Parathyroid adenoma (tissue), 2 donors: ENCODE measurements around the gene GPX2.

Experiments used
- H2AFZ ChIP-seq: fragments of 300-600 bp; sonication (generic); one replicate; pipeline ENCODE4 v1.7.0; 2017; ENCODE audit warnings: antibody characterized with exemption, mild to moderate bottlenecking
- H3K27ac ChIP-seq: fragments of 300-600 bp; sonication (generic); one replicate; pipeline ENCODE4 v1.7.0; 2017
- H3K27me3 ChIP-seq: fragments of 300-600 bp; sonication (generic); one replicate; pipeline ENCODE4 v1.7.0; 2017; ENCODE audit warnings: low read length; ENCODE audit not compliant: control insufficient read depth, insufficient read depth
- H3K36me3 ChIP-seq: fragments of 300-600 bp; sonication (generic); one replicate; pipeline ENCODE4 v1.7.0; 2017; ENCODE audit warnings: low read length; ENCODE audit not compliant: control insufficient read depth, insufficient read depth
- H3K4me1 ChIP-seq: fragments of 300-600 bp; sonication (generic); one replicate; pipeline ENCODE4 v1.7.0; 2017; ENCODE audit warnings: control low read depth
- H3K4me2 ChIP-seq: fragments of 300-600 bp; sonication (generic); one replicate; pipeline ENCODE4 v1.7.0; 2017; ENCODE audit warnings: low read length
- H3K4me3 ChIP-seq: fragments of 300-600 bp; sonication (generic); one replicate; pipeline ENCODE4 v1.7.0; 2017; ENCODE audit warnings: low read depth, low read length
- H3K79me2 ChIP-seq: fragments of 300-600 bp; sonication (generic); one replicate; pipeline ENCODE4 v1.7.0; 2017; ENCODE audit warnings: control low read depth
- H3K9ac ChIP-seq: fragments of 300-600 bp; sonication (generic); one replicate; pipeline ENCODE4 v1.7.0; 2017; ENCODE audit warnings: mild to moderate bottlenecking
- H3K9me3 ChIP-seq: fragments of 300-600 bp; sonication (generic); one replicate; pipeline ENCODE4 v1.7.0; 2017; ENCODE audit warnings: low read length; ENCODE audit not compliant: control insufficient read depth
- TF ChIP-seq, protein P1 (sequence below): fragments of 300-600 bp; sonication (generic); IDR thresholded peaks from one replicate; pipeline ENCODE4 v1.7.0; 2017; ENCODE audit warnings: antibody characterized with exemption, mild to moderate bottlenecking
- donor health status: primary hyperparathyroidism.

The GPX2 gene

DNA sequence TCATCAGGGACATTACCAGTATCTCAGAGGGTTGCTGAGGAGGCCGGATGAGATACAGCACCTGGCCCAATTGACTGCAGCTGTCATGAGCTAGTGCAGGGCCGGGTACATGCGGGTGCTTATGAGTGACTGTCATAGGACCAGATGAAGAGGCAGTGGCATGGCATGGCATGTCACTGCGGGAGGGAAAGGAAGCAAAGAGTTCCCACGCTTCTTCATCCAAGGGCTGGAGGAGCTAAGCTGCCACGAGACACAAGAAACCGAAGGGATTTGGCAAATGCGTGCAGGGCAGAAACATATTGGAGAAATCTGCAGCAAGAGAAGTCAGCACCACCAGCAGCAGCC, 10.7 kb upstream of the GPX2 start:
- peak overlapping the region; percentile 90 for H3K27ac ChIP-seq

DNA sequence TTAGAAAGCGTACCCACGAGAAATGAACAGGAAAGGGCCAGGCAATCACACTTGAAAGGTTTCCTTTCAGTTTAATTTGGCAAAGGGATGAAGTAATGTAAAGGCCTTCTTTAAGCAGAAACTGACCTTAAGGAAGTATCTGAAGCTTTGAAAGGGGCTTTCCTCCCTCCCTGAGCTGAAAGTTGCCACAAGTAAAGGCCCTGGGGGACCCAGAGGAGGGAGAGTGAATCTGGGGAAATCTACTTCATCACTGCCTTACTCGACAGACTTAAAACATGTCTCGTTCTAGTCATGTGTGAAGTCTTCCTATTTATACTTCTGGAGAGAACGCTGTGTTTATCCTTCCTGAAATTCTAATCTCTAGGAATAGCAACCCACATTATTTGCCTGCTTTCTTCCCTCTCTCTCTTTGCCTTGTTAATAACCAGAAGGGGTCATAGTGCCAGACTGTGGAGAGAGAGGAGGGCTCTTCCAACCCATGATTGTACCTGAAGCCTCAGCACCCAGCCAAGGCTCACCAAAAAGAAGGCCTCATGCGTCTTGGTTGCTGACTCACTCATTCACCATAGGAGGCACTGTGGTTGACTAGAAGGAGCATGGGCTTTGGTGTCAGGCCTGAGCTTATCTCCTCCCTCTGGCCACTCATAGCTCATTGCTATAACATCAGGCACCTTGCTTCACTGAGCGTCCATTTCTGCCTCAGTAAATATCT, 10.2 kb upstream of the GPX2 start:
- no peak overlapping the region for H3K4me3 ChIP-seq
- H2AFZ ChIP-seq: peak overlapping the region; percentile 10
- peaks cover 7% of the 10 kb centered on the region for H3K79me2 ChIP-seq
- no peak overlapping the region for H3K9ac ChIP-seq
- peaks cover 49% of the 10 kb centered on the region for H3K4me1 ChIP-seq
- TF ChIP-seq, protein P1, sequence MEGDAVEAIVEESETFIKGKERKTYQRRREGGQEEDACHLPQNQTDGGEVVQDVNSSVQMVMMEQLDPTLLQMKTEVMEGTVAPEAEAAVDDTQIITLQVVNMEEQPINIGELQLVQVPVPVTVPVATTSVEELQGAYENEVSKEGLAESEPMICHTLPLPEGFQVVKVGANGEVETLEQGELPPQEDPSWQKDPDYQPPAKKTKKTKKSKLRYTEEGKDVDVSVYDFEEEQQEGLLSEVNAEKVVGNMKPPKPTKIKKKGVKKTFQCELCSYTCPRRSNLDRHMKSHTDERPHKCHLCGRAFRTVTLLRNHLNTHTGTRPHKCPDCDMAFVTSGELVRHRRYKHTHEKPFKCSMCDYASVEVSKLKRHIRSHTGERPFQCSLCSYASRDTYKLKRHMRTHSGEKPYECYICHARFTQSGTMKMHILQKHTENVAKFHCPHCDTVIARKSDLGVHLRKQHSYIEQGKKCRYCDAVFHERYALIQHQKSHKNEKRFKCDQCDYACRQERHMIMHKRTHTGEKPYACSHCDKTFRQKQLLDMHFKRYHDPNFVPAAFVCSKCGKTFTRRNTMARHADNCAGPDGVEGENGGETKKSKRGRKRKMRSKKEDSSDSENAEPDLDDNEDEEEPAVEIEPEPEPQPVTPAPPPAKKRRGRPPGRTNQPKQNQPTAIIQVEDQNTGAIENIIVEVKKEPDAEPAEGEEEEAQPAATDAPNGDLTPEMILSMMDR: peak; percentile 54
- H3K27me3 ChIP-seq: no peaks in the 10 kb centered on the region
- H3K9me3 ChIP-seq: no peaks in the 10 kb centered on the region
- peak overlapping the region; percentile 90 for H3K27ac ChIP-seq
- H3K36me3 ChIP-seq: no peaks in the 10 kb centered on the region
- peak overlapping the region; percentile 15 for H3K4me2 ChIP-seq

More for the DNA sequence above, 10.7 kb upstream of the GPX2 start:
- Histone ChIP-seq H3K79me2 (peaks cover 7% of the 10 kb centered on the region), H3K36me3 (no peaks in the 10 kb centered on the region), H3K4me3 (no peak overlapping the region), H3K4me1 (peaks cover 49% of the 10 kb centered on the region), H3K9me3 (no peaks in the 10 kb centered on the region), H3K9ac (no peak overlapping the region), H3K27me3 (no peaks in the 10 kb centered on the region), H2AFZ (peak overlapping the region; percentile 10), H3K4me2 (peak overlapping the region; percentile 15)
- TF ChIP-seq, protein P1: no peak

DNA sequence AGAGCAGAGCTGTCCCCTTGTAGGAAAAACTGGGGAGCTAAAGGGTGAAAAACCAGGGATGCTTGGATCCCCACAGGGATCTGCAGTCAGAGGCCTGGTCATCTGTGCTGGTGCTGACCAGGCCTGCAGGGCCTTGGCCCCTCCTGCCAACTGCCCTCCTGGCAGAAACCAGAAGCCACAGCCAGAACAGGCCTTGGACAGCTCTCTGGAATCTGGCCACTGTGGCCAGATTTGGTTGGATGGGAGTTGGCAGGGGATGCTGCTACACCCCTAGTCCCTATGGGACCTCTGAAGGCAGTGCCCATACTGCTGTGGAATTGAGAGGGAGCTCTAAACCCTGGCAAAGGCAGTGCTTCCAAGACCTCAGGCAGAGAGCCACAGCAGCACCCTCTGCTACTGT, 9.2 kb upstream of the GPX2 start:
- Histone ChIP-seq H3K9me3 (no peaks in the 10 kb centered on the region), H3K36me3 (no peaks in the 10 kb centered on the region), H3K4me2 (no peak overlapping the region), H3K4me1 (peaks cover 49% of the 10 kb centered on the region), H3K79me2 (peaks cover 7% of the 10 kb centered on the region), H3K9ac (no peak overlapping the region), H3K27ac (peak overlapping the region; percentile 90), H2AFZ (no peak overlapping the region), H3K27me3 (no peaks in the 10 kb centered on the region), H3K4me3 (no peak overlapping the region)
- TF ChIP-seq, protein P1: no peak

- H3K4me1 ChIP-seq: peaks cover 49% of the 10 kb centered on the region
- H3K27me3 ChIP-seq: no peaks in the 10 kb centered on the region
- TF ChIP-seq, protein P1: no peak
- H3K9ac ChIP-seq: no peak overlapping the region
- H3K79me2 ChIP-seq: peaks cover 7% of the 10 kb centered on the region
- H2AFZ ChIP-seq: no peak overlapping the region
- H3K36me3 ChIP-seq: no peaks in the 10 kb centered on the region
- no peak overlapping the region for H3K4me2 ChIP-seq
- no peaks in the 10 kb centered on the region for H3K9me3 ChIP-seq
- peak overlapping the region; percentile 90 for H3K27ac ChIP-seq
- H3K4me3 ChIP-seq: no peak overlapping the region
Measured at GRCh38 chr14:64951291-64951690, 8.7 kb upstream of the GPX2 start.

- no peak overlapping the region for H3K4me2 ChIP-seq
- H2AFZ ChIP-seq: no peak overlapping the region
- no peaks in the 10 kb centered on the region for H3K36me3 ChIP-seq
- H3K27me3 ChIP-seq: no peaks in the 10 kb centered on the region
- peaks cover 7% of the 10 kb centered on the region for H3K79me2 ChIP-seq
- TF ChIP-seq, protein P1: no peak
- H3K9ac ChIP-seq: no peak overlapping the region
- H3K4me3 ChIP-seq: no peak overlapping the region
- H3K27ac ChIP-seq: peak overlapping the region; percentile 90
- peaks cover 48% of the 10 kb centered on the region for H3K4me1 ChIP-seq
- H3K9me3 ChIP-seq: no peaks in the 10 kb centered on the region
Measured at GRCh38 chr14:64950889-64951288, 8.3 kb upstream of the GPX2 start.
